K562 (cell line): ENCODE measurements around the gene PILRA. TPM values are rescaled to one million over a fixed set of nuclear protein-coding genes. Genes with fewer than 3 reads are reported as not detected.

Experiments used
- CC2D1A ChIP-seq: fragments of 450-650 bp; IDR thresholded peaks from 2 replicates; pipeline ENCODE4 v1.6.1; 2017; ENCODE audit warnings: mild to moderate bottlenecking
- GABPB1 ChIP-seq: sonication (generic); formaldehyde crosslinking; IDR thresholded peaks from 2 replicates; pipeline ENCODE4 v1.8.0; 2022; ENCODE audit warnings: mild to moderate bottlenecking, missing genetic modification reagents
- HIVEP1 ChIP-seq: fragments of 250-450 bp; sonication (Bioruptor Pico); IDR thresholded peaks from 2 replicates; pipeline ENCODE4 v1.4.0; 2020; ENCODE audit warnings: mild to moderate bottlenecking
- KDM2B ChIP-seq: fragments of 250-450 bp; sonication (Bioruptor Pico); IDR thresholded peaks from 2 replicates; pipeline ENCODE4 v1.8.0; 2021; ENCODE audit warnings: mild to moderate bottlenecking, moderate library complexity
- KLF10 ChIP-seq: fragments of 250-450 bp; sonication (Bioruptor Pico); IDR thresholded peaks from 2 replicates; pipeline ENCODE4 v1.6.1; 2021; ENCODE audit warnings: matching md5 sums
- MGA ChIP-seq: fragments of 450-650 bp; IDR thresholded peaks from 2 replicates; pipeline ENCODE4 v1.6.1; 2016; ENCODE audit warnings: mild to moderate bottlenecking, moderate library complexity
- NFE2 ChIP-seq: IDR thresholded peaks from 2 replicates; pipeline ENCODE4 v1.6.1; 2014; ENCODE audit warnings: antibody characterized with exemption, low read depth
- NFYB ChIP-seq: IDR thresholded peaks from 2 replicates; pipeline ENCODE4 v1.6.1; 2011; ENCODE audit warnings: mild to moderate bottlenecking, moderate library complexity; ENCODE audit not compliant: insufficient read length; ENCODE audit errors: extremely low read depth
- OTX1 ChIP-seq: fragments of 450-650 bp; formaldehyde crosslinking; IDR thresholded peaks from 2 replicates; pipeline ENCODE4 v1.4.0; 2022; ENCODE audit warnings: mild to moderate bottlenecking
- SRSF1 ChIP-seq: fragments of 200-400 bp; formaldehyde crosslinking; IDR thresholded peaks from 2 replicates; pipeline ENCODE4 v1.6.1; 2017; ENCODE audit warnings: mild to moderate bottlenecking, low read depth, low read length, moderate library complexity
- TFAM ChIP-seq: fragments of 250-450 bp; sonication (Bioruptor Pico); conservative IDR thresholded peaks from 2 replicates; pipeline ENCODE4 v1.5.0; 2021; ENCODE audit warnings: mild to moderate bottlenecking, moderate library complexity
- ZBTB17 ChIP-seq: fragments of 450-650 bp; formaldehyde crosslinking; IDR thresholded peaks from 2 replicates; pipeline ENCODE4 v1.4.0; 2020; ENCODE audit warnings: mild to moderate bottlenecking
- ZBTB8A ChIP-seq: fragments of 450-650 bp; IDR thresholded peaks from 2 replicates; pipeline ENCODE4 v1.6.1; 2018; ENCODE audit warnings: mild to moderate bottlenecking, moderate library complexity; ENCODE audit not compliant: partially characterized antibody
- ZNF316 ChIP-seq: fragments of 450-650 bp; IDR thresholded peaks from 2 replicates; pipeline ENCODE4 v1.6.1; 2016
- ZNF354B ChIP-seq: fragments of 250-450 bp; sonication (Bioruptor Pico); IDR thresholded peaks from 2 replicates; pipeline ENCODE4 v1.4.0; 2020
- ZSCAN29 ChIP-seq: fragments of 450-650 bp; IDR thresholded peaks from 2 replicates; pipeline ENCODE4 v1.6.1; 2017
- polyA plus RNA-seq, 8 experiments: library from polyadenylated mRNA; depleted of rRNA in 4 of 8; stranded (reverse) in 5 of 8; unstranded in 3 of 8; fragments of >200 nt; fragmentation: Nextera tagmentation in 2 of 8; fragmentation: Illumina TruSeq in 1 of 8; extraction: Ambion mirVana in 2 of 8; extraction: Trizol in 1 of 8; gene quantifications; 2 replicates each; pipeline versions ENCODE4 v1.2.1 to v1.2.3, GENCODE V29; 2011 to 2014; ENCODE audit warnings: inconsistent platforms in 1 of 8, missing spikeins in 1 of 8
- total RNA-seq, 7 experiments: library from RNA; depleted of rRNA in 6 of 7; stranded (reverse); fragments of >200 nt in 6 of 7; fragmentation: Illumina TruSeq in 2 of 7; extraction: Trizol in 2 of 7; gene quantifications; 2 replicates each; pipeline versions ENCODE4 v1.2.1 to v1.2.3, GENCODE V29; 2011 to 2021; ENCODE audit warnings: low replicate concordance in 1 of 7
- TF ChIP-seq, protein P1 (sequence below): IDR thresholded peaks from 2 replicates; pipeline ENCODE4 v1.6.1; 2012; ENCODE audit warnings: low read depth, low read length, improper control_type of control experiment, borderline replicate concordance

Gene PILRA
- total and polyA plus RNA-seq, 9 of the 15 experiments (the other 6 are each of a cell fraction or from before 2014, with no cell fraction given): 0.13 to 1.8 (median 0.62) TPM

DNA sequence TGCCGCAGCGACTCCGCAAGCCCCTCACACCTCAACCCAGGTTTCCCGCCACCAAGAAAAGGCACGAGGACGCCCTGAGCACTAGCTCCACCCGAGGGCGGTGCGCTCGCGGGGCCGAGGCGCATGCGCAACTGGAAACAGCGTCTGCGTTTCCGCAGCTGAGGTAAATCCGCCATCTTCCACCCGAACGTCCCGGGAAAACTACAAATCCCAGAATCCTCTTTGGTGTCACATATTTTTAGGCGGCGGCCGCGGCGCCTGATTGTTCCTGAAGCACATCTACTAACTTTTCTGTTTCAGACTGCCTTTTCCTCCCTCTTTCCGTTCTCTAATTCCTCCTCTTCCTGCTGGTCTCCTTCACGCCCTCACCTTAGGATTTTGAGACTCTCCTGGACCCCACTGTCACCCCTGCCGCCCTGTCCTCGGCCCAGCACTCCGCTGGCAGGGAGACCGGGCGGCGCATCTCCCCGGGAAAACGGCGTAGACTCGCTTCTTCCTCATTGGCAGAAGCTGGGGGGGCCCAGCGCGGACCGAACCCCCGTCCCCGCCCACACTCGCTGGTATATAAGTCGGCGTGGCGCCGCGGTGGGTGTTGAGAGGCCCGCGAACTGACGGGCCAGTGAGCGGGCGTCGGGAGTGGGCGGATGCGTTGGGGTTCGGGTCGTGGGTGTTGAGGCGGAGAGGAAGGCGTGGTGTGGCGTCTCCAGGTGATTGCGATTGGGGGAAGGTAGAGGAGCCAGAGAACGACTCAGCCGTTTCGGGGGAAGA is 55.1 kb downstream of the PILRA start, which contains the start of gene ZCWPW1 (continued):
- no peak for TF ChIP-seq TFAM (CRISPR knock-in tag)
- no peak; the same call in 1 of the 2 replicates for TF ChIP-seq HIVEP1 (CRISPR knock-in tag)
- TF ChIP-seq SRSF1: peak; percentile 96; the same call in 1 of the 2 replicates
- peak; percentile 84; the same call in 1 of the 2 replicates for TF ChIP-seq KLF10 (CRISPR knock-in tag)
- no peak for TF ChIP-seq ZNF316
- 0 out of 2 replicates have a peak, but pooled peaks have one; percentile 46 for TF ChIP-seq ZBTB17
- peak; percentile 52; the same call in 1 of the 2 replicates for TF ChIP-seq NFE2
- TF ChIP-seq KDM2B (CRISPR knock-in tag): peak; percentile 72
- TF ChIP-seq OTX1 (CRISPR knock-in tag): peak; percentile 98
- TF ChIP-seq GABPB1 (CRISPR knock-in tag): peak; percentile 85
- TF ChIP-seq, protein P1, sequence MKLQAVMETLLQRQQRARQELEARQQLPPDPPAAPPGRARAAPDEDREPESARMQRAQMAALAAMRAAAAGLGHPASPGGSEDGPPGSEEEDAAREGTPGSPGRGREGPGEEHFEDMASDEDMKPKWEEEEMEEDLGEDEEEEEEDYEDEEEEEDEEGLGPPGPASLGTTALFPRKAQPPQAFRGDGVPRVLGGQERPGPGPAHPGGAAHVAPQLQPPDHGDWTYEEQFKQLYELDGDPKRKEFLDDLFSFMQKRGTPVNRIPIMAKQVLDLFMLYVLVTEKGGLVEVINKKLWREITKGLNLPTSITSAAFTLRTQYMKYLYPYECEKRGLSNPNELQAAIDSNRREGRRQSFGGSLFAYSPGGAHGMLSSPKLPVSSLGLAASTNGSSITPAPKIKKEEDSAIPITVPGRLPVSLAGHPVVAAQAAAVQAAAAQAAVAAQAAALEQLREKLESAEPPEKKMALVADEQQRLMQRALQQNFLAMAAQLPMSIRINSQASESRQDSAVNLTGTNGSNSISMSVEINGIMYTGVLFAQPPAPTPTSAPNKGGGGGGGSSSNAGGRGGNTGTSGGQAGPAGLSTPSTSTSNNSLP: no peak
- TF ChIP-seq ZNF354B (CRISPR knock-in tag): no peak
- 0 out of 2 replicates have a peak, but pooled peaks have one; percentile 35 for TF ChIP-seq CC2D1A
- no peak for TF ChIP-seq ZBTB8A
- peak; percentile 11 for TF ChIP-seq NFYB
- TF ChIP-seq MGA: peak; percentile 100
- TF ChIP-seq ZSCAN29: peak; percentile 92
